Measurements from ENCODE around the gene KANSL1. TPM values are rescaled to one million over a fixed set of nuclear protein-coding genes. Genes with fewer than 3 reads are reported as not detected.

The KANSL1 gene
- polyA plus RNA-seq, 1 of the 3 experiments (the other 2 are of a cell fraction), result 10.0 TPM

GRCh38 chr17:46173153-46173552 lies 20.1 kb downstream of the KANSL1 start:
- H3K9me3 ChIP-seq, result no peaks in the 10 kb centered on the region
- peaks cover 100% of the 10 kb centered on the region for H4K20me1 ChIP-seq (ENCODE audit: insufficient read depth)
- WGBS (ENCODE audit: low lambda C conversion rate), result 96% methylated on average over 2 of the region's 2 CpGs
- peaks cover 13% of the 10 kb centered on the region for H3F3A ChIP-seq (replicated peaks; ENCODE audit: insufficient read depth)
- H3K9me2 ChIP-seq, result no peaks in the 10 kb centered on the region
- H3K4me1 ChIP-seq (ENCODE audit: control insufficient read depth in 1 of 2, insufficient read depth in 2 of 2, low read depth in 1 of 2, low read length in 1 of 2), result peaks cover 1 to 3% of the 10 kb centered on the region in 2 experiments; a peak in 3 of 4 replicates
- H3K4me2 ChIP-seq, result no peak overlapping the region
- peaks cover 38 to 41% of the 10 kb centered on the region in 2 experiments for H3K36me3 ChIP-seq (replicated peaks in 1 of 2; ENCODE audit: control insufficient read depth in 1 of 2, insufficient read depth in 2 of 2, low read length in 1 of 2)
- CTCF ChIA-PET, result interaction anchor here (0.6 to 11.1 kb wide), 4 partner anchors 20 to 171 kb away, joined by 3 to 68 read pairs (median 4); partner anchors contain the start of gene KANSL1
- H3K27ac ChIP-seq (ENCODE audit: low read depth in 2 of 2, low read length in 1 of 2), result no peak overlapping the region; a peak in 1 of 4 replicates
- POLR2A ChIA-PET, result no interaction called here
- H3K79me2 ChIP-seq (ENCODE audit: insufficient read depth), result peaks cover 100% of the 10 kb centered on the region
- H3K27me3 ChIP-seq (ENCODE audit: insufficient read depth), result no peaks in the 10 kb centered on the region
- H3K9ac ChIP-seq, result no peak overlapping the region
- H2AFZ ChIP-seq (ENCODE audit: low read depth), result no peak overlapping the region
- no peak for TF ChIP-seq USF2 (IDR thresholded peaks at IDR 0.05; ENCODE audit: borderline replicate concordance, low read depth, low read length)
- TF ChIP-seq, protein P1, sequence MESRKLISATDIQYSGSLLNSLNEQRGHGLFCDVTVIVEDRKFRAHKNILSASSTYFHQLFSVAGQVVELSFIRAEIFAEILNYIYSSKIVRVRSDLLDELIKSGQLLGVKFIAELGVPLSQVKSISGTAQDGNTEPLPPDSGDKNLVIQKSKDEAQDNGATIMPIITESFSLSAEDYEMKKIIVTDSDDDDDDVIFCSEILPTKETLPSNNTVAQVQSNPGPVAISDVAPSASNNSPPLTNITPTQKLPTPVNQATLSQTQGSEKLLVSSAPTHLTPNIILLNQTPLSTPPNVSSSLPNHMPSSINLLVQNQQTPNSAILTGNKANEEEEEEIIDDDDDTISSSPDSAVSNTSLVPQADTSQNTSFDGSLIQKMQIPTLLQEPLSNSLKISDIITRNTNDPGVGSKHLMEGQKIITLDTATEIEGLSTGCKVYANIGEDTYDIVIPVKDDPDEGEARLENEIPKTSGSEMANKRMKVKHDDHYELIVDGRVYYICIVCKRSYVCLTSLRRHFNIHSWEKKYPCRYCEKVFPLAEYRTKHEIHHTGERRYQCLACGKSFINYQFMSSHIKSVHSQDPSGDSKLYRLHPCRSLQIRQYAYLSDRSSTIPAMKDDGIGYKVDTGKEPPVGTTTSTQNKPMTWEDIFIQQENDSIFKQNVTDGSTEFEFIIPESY (IDR thresholded peaks at IDR 0.05; ENCODE audit: borderline replicate concordance, low read depth), result no peak
- TF ChIP-seq TAF1 (IDR thresholded peaks at IDR 0.05; ENCODE audit: borderline replicate concordance, low read depth, low read length), result no peak
- TF ChIP-seq FOXM1 (IDR thresholded peaks at IDR 0.05; ENCODE audit: low read depth), result no peak
- no peak for TF ChIP-seq RXRA (IDR thresholded peaks at IDR 0.05; ENCODE audit: borderline replicate concordance, low read depth)
- no peak for TF ChIP-seq RFX5 (IDR thresholded peaks at IDR 0.05; ENCODE audit: low read length)
- no peak for TF ChIP-seq GATA2 (CRISPR knock-in tag; IDR thresholded peaks at IDR 0.05)
- TF ChIP-seq CHD2 (IDR thresholded peaks at IDR 0.05; ENCODE audit: low read length, partially characterized antibody), result no peak
- no peak for TF ChIP-seq MXI1 (IDR thresholded peaks at IDR 0.05; ENCODE audit: low read depth, low read length)
- no peak for TF ChIP-seq ELF1 (IDR thresholded peaks at IDR 0.05)
- no peak for TF ChIP-seq FOSL2 (IDR thresholded peaks at IDR 0.05; ENCODE audit: borderline replicate concordance, low read depth)
- TF ChIP-seq MAX (IDR thresholded peaks at IDR 0.05; ENCODE audit: low read depth), result no peak
- TF ChIP-seq YY1 (IDR thresholded peaks at IDR 0.05; ENCODE audit: low read depth), result no peak
- TF ChIP-seq RCOR1 (IDR thresholded peaks at IDR 0.05; ENCODE audit: low read length), result no peak
- no peak for TF ChIP-seq TEAD4 (IDR thresholded peaks at IDR 0.05; ENCODE audit: borderline replicate concordance, insufficient read depth)
- TF ChIP-seq, protein P2, sequence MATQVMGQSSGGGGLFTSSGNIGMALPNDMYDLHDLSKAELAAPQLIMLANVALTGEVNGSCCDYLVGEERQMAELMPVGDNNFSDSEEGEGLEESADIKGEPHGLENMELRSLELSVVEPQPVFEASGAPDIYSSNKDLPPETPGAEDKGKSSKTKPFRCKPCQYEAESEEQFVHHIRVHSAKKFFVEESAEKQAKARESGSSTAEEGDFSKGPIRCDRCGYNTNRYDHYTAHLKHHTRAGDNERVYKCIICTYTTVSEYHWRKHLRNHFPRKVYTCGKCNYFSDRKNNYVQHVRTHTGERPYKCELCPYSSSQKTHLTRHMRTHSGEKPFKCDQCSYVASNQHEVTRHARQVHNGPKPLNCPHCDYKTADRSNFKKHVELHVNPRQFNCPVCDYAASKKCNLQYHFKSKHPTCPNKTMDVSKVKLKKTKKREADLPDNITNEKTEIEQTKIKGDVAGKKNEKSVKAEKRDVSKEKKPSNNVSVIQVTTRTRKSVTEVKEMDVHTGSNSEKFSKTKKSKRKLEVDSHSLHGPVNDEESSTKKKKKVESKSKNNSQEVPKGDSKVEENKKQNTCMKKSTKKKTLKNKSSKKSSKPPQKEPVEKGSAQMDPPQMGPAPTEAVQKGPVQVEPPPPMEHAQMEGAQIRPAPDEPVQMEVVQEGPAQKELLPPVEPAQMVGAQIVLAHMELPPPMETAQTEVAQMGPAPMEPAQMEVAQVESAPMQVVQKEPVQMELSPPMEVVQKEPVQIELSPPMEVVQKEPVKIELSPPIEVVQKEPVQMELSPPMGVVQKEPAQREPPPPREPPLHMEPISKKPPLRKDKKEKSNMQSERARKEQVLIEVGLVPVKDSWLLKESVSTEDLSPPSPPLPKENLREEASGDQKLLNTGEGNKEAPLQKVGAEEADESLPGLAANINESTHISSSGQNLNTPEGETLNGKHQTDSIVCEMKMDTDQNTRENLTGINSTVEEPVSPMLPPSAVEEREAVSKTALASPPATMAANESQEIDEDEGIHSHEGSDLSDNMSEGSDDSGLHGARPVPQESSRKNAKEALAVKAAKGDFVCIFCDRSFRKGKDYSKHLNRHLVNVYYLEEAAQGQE (IDR thresholded peaks at IDR 0.05; ENCODE audit: low read depth, low read length), result no peak
- H3K4me3 ChIP-seq (ENCODE audit: low read depth in 2 of 2, low read length in 1 of 2), result no peak overlapping the region
- DNase-seq, result no peak
